AG08396 (cell line): Measurements from ENCODE around the gene IGSF3.
"Not testable (repeated sequence)": the region's sequence is repeated elsewhere in the genome, so short reads cannot be mapped to it uniquely, and the experiment has no call there.

Source experiments
- DNase-seq: peaks from one replicate; pipeline ENCODE4 v3.0.0; 2012; ENCODE audit warnings: low spot score, mixed read lengths

IGSF3 gene

GRCh38 chr1:116596742-116597307, 70.7 kb downstream of the IGSF3 start:
- not testable (repeated sequence) for DNase-seq

- peak; percentile 28 for DNase-seq
These were observed 71.4 kb downstream of the IGSF3 start for GRCh38 chr1:116595946-116596741.

GRCh38 chr1:116595065-116595840, 72.3 kb downstream of the IGSF3 start:
- not testable (repeated sequence) for DNase-seq

- DNase-seq: not testable (repeated sequence)
These were observed 73.6 kb downstream of the IGSF3 start for GRCh38 chr1:116593977-116594376.

- DNase-seq: not testable (repeated sequence)
These were observed 74.1 kb downstream of the IGSF3 start for GRCh38 chr1:116593401-116593800.

GRCh38 chr1:116591951-116592605, 75.5 kb downstream of the IGSF3 start:
- not testable (repeated sequence) for DNase-seq

- DNase-seq: not testable (repeated sequence)
These were observed 76.3 kb downstream of the IGSF3 start for GRCh38 chr1:116591006-116591950.

GRCh38 chr1:116590359-116591005, 77.1 kb downstream of the IGSF3 start:
- DNase-seq: not testable (repeated sequence)

GRCh38 chr1:116589101-116589735, 78.3 kb downstream of the IGSF3 start:
- not testable (repeated sequence) for DNase-seq

GRCh38 chr1:116587501-116588227, 79.9 kb downstream of the IGSF3 start:
- no peak for DNase-seq

GRCh38 chr1:116586741-116587143, 80.8 kb downstream of the IGSF3 start:
- no peak for DNase-seq

GRCh38 chr1:116585886-116586285, 81.6 kb downstream of the IGSF3 start:
- no peak for DNase-seq

GRCh38 chr1:116581323-116581885, 86.1 kb downstream of the IGSF3 start:
- DNase-seq: no peak

- no peak for DNase-seq
These were observed 86.8 kb downstream of the IGSF3 start for GRCh38 chr1:116580446-116581322.

- no peak for DNase-seq
These were observed 88.2 kb downstream of the IGSF3 start for GRCh38 chr1:116579259-116579875.

GRCh38 chr1:116578581-116578980, 89.0 kb downstream of the IGSF3 start:
- no peak for DNase-seq

GRCh38 chr1:116577759-116578314, 89.7 kb downstream of the IGSF3 start:
- no peak for DNase-seq
